ENCODE data around the gene KCNH1.

The KCNH1 gene

GRCh38 chr1:210731597-210731996, 402.4 kb downstream of the KCNH1 start:
- H3K27me3 ChIP-seq (ENCODE audit: insufficient read depth, low read depth), result no peaks in the 10 kb centered on the region
- H3K4me3 ChIP-seq (IDR thresholded peaks at IDR 0.05; ENCODE audit: insufficient read depth, low read depth, low read length), result no peak overlapping the region
- H2AFZ ChIP-seq (ENCODE audit: low read depth), result no peak overlapping the region
- H3K4me2 ChIP-seq, result no peak overlapping the region
- no peak for TF ChIP-seq CTCF (conservative IDR thresholded peaks at IDR 0.05; ENCODE audit: low read depth, low read length)
- no peak overlapping the region for H3K9ac ChIP-seq
- H3K27ac ChIP-seq, result no peak overlapping the region
- no peaks in the 10 kb centered on the region for H3K36me3 ChIP-seq (ENCODE audit: insufficient read depth)
- H3K4me1 ChIP-seq (ENCODE audit: low read depth, poor library complexity, severe bottlenecking), result no peaks in the 10 kb centered on the region
- no peaks in the 10 kb centered on the region for H3K79me2 ChIP-seq (ENCODE audit: insufficient read depth, low read depth)
- H4K20me1 ChIP-seq (ENCODE audit: insufficient read depth), result no peaks in the 10 kb centered on the region

GRCh38 chr1:210731193-210731592, 402.8 kb downstream of the KCNH1 start:
- no peaks in the 10 kb centered on the region for H4K20me1 ChIP-seq (ENCODE audit: insufficient read depth)
- no peak for TF ChIP-seq CTCF (conservative IDR thresholded peaks at IDR 0.05; ENCODE audit: low read depth, low read length)
- H3K36me3 ChIP-seq (ENCODE audit: insufficient read depth), result no peaks in the 10 kb centered on the region
- no peak overlapping the region for H3K4me2 ChIP-seq
- H3K9ac ChIP-seq, result no peak overlapping the region
- H3K27me3 ChIP-seq (ENCODE audit: insufficient read depth, low read depth), result no peaks in the 10 kb centered on the region
- H3K79me2 ChIP-seq (ENCODE audit: insufficient read depth, low read depth), result no peaks in the 10 kb centered on the region
- no peak overlapping the region for H2AFZ ChIP-seq (ENCODE audit: low read depth)
- no peak overlapping the region for H3K4me3 ChIP-seq (IDR thresholded peaks at IDR 0.05; ENCODE audit: insufficient read depth, low read depth, low read length)
- no peaks in the 10 kb centered on the region for H3K4me1 ChIP-seq (ENCODE audit: low read depth, poor library complexity, severe bottlenecking)
- no peak overlapping the region for H3K27ac ChIP-seq

GRCh38 chr1:210730023-210730422, 403.9 kb downstream of the KCNH1 start:
- Histone ChIP-seq H3K36me3 (ENCODE audit: insufficient read depth) (no peaks in the 10 kb centered on the region), H3K27me3 (ENCODE audit: insufficient read depth, low read depth) (no peaks in the 10 kb centered on the region), H3K4me3 (IDR thresholded peaks at IDR 0.05; ENCODE audit: insufficient read depth, low read depth, low read length) (no peak overlapping the region), H3K4me2 (no peak overlapping the region), H3K79me2 (ENCODE audit: insufficient read depth, low read depth) (no peaks in the 10 kb centered on the region), H3K9ac (no peak overlapping the region), H3K4me1 (ENCODE audit: low read depth, poor library complexity, severe bottlenecking) (no peaks in the 10 kb centered on the region), H3K27ac (no peak overlapping the region), H2AFZ (ENCODE audit: low read depth) (no peak overlapping the region), H4K20me1 (ENCODE audit: insufficient read depth) (no peaks in the 10 kb centered on the region)
- TF ChIP-seq CTCF (conservative IDR thresholded peaks at IDR 0.05; ENCODE audit: low read depth, low read length), result no peak

GRCh38 chr1:210728437-210729149, 405.4 kb downstream of the KCNH1 start:
- Histone ChIP-seq H3K4me2 (no peak overlapping the region), H3K36me3 (ENCODE audit: insufficient read depth) (no peaks in the 10 kb centered on the region), H2AFZ (ENCODE audit: low read depth) (no peak overlapping the region), H3K4me3 (IDR thresholded peaks at IDR 0.05; ENCODE audit: insufficient read depth, low read depth, low read length) (no peak overlapping the region), H3K79me2 (ENCODE audit: insufficient read depth, low read depth) (no peaks in the 10 kb centered on the region), H4K20me1 (ENCODE audit: insufficient read depth) (no peaks in the 10 kb centered on the region), H3K27ac (no peak overlapping the region), H3K27me3 (ENCODE audit: insufficient read depth, low read depth) (no peaks in the 10 kb centered on the region), H3K9ac (no peak overlapping the region), H3K4me1 (ENCODE audit: low read depth, poor library complexity, severe bottlenecking) (no peaks in the 10 kb centered on the region)
- TF ChIP-seq CTCF (conservative IDR thresholded peaks at IDR 0.05; ENCODE audit: low read depth, low read length), result no peak
